ES-I3 (cell line): Measurements from ENCODE around the gene HTT.

Source experiments
- H3K36me3 ChIP-seq: 2 replicates; pipeline ENCODE4 v1.6.1; 2013; ENCODE audit warnings: mild to moderate bottlenecking, low read length, control low read depth, moderate library complexity; ENCODE audit not compliant: insufficient read depth
- H3K4me1 ChIP-seq: 2 replicates; pipeline ENCODE4 v1.6.1; 2013; ENCODE audit warnings: mild to moderate bottlenecking, control low read depth, low read length; ENCODE audit not compliant: insufficient read depth
- H3K9ac ChIP-seq: 2 replicates; pipeline ENCODE4 v1.6.1; 2013; ENCODE audit warnings: low read depth, mild to moderate bottlenecking, low read length, moderate library complexity
- H3K9me3 ChIP-seq: 2 replicates; pipeline ENCODE4 v1.6.1; 2013; ENCODE audit warnings: mild to moderate bottlenecking, low read length, moderate library complexity; ENCODE audit not compliant: control insufficient read depth, insufficient read depth

HTT gene

DNA sequence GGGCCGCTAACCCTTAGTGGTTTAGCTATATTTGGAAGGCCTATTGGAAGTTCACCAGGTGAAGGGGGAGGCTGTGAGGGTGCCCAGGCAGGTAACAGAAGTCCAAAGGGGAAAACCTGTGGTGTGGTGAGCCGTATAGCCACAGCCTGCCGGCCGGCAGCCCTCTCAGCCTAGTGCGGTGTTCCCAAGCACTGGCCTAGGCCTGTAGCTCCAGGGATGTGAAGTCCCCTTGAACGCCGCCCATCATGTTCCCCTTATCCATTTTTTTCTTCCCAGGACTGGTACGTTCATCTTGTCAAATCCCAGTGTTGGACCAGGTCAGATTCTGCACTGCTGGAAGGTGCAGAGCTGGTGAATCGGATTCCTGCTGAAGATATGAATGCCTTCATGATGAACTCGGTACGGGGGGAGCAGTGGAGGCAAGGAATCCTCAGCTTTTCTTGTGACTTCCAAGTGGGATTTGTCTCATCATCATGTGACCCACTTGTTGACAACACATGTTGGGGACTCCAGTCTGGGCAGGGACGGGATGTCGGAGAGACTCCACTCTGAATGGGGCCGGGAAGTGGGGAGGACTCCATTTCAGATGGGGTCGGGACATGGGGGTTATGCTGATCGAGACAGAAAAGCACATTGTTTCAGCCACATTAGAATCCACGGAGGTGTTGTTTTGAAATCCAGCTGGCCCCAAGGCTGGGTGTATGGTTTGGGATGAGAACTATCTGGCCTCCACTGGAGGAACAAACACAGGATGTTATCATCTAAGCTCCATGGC is 135.3 kb downstream of the HTT start:
- H3K4me1 ChIP-seq: no peaks in the 10 kb centered on the region
- H3K9ac ChIP-seq: no peak overlapping the region
- H3K36me3 ChIP-seq: peaks cover 42% of the 10 kb centered on the region
- no peaks in the 10 kb centered on the region for H3K9me3 ChIP-seq

DNA sequence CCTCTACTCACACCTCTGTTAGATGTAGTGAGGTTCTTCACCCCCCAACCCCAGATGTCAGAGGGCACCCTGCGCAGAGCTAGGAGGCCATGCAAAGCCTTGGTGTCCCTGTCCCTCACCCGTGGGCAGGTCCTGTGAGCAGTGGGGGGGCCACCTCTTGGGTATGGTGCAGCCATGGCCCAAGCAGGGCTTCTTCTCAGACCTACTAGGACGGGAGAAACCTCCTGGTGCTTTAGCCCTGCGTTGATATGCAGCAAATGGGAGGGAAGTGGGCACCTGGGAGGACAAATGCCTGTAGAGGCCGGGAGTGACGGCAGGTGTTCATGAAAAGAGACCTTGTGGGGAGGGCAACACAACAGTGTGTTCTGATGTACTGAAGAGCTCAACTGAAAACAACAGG is 136.0 kb downstream of the HTT start:
- Histone ChIP-seq H3K9me3 (no peaks in the 10 kb centered on the region), H3K36me3 (peaks cover 44% of the 10 kb centered on the region), H3K9ac (no peak overlapping the region), H3K4me1 (no peaks in the 10 kb centered on the region)

DNA sequence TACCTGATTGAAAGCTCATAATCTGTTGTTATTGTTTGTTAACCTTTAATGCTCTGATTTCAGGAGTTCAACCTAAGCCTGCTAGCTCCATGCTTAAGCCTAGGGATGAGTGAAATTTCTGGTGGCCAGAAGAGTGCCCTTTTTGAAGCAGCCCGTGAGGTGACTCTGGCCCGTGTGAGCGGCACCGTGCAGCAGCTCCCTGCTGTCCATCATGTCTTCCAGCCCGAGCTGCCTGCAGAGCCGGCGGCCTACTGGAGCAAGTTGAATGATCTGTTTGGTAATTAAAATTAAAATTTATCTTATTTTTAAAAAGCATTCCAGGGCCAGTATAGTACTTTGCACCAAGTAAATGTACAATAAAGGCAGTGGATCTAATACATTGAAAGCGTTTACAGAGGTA is 137.4 kb downstream of the HTT start:
- Histone ChIP-seq H3K9me3 (no peaks in the 10 kb centered on the region), H3K36me3 (peaks cover 37% of the 10 kb centered on the region), H3K9ac (no peak overlapping the region), H3K4me1 (no peaks in the 10 kb centered on the region)

DNA sequence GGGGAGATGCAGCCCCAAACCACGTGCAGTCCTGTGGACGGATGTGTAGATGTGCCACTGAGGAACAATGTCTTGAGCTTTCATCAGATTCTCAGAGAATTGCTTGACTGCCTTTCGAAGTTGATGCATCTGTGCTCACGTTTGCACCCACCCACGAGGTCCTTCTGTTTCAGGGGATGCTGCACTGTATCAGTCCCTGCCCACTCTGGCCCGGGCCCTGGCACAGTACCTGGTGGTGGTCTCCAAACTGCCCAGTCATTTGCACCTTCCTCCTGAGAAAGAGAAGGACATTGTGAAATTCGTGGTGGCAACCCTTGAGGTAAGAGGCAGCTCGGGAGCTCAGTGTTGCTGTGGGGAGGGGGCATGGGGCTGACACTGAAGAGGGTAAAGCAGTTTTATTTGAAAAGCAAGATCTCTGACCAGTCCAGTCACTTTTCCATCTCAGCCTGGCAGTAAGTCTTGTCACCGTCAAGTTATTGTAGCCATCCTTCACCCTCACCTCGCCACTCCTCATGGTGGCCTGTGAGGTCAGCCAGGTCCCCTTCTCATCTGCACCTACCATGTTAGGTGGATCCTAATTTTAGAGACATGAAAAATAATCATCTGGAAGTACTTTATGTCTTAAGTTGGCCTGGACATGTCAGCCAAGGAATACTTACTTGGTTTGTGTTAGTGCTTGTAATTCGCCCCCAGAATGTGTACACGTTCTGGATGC is 138.1 kb downstream of the HTT start:
- Histone ChIP-seq H3K4me1 (no peaks in the 10 kb centered on the region), H3K9ac (no peak overlapping the region), H3K36me3 (peaks cover 34% of the 10 kb centered on the region), H3K9me3 (no peaks in the 10 kb centered on the region)

DNA sequence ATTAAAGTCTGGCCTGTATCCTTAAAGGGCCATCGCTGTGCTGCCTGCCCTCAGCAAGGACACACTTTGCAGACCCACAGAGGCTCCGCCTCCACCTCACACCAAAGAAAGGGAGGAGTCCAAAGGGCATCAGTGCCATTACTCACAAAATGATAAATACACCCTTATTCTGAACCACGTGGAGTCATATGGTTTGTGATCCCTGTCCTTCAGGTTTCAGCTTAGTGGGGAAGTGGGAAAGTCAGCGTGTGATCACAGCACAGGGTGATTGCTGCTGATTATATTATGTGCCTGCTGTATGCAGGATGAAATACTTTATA is 138.6 kb downstream of the HTT start:
- H3K9me3 ChIP-seq: no peaks in the 10 kb centered on the region
- peaks cover 28% of the 10 kb centered on the region for H3K36me3 ChIP-seq
- no peak overlapping the region for H3K9ac ChIP-seq
- H3K4me1 ChIP-seq: no peaks in the 10 kb centered on the region

DNA sequence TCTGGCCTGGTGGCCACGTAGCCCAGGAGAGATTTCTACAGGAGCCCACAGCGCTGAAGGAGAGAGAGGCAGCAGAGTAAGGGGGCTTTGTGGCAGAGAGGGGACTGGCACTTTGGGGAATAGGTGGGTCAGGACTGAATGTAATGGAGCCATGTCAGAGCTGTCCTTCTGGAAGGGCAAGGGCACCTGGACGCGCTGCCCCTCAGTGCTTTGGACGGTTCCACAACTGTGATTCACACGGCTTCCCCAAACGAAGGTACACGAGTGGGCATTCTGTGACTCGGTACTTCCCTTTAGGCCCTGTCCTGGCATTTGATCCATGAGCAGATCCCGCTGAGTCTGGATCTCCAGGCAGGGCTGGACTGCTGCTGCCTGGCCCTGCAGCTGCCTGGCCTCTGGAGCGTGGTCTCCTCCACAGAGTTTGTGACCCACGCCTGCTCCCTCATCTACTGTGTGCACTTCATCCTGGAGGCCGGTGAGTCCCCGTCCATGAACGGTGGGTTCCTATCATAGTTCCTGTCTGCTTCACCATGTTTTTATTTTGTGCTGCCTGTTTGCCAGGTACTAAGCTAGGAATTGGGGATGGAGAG is 139.3 kb downstream of the HTT start:
- Histone ChIP-seq H3K4me1 (no peaks in the 10 kb centered on the region), H3K9ac (no peak overlapping the region), H3K9me3 (no peaks in the 10 kb centered on the region), H3K36me3 (peaks cover 30% of the 10 kb centered on the region)

DNA sequence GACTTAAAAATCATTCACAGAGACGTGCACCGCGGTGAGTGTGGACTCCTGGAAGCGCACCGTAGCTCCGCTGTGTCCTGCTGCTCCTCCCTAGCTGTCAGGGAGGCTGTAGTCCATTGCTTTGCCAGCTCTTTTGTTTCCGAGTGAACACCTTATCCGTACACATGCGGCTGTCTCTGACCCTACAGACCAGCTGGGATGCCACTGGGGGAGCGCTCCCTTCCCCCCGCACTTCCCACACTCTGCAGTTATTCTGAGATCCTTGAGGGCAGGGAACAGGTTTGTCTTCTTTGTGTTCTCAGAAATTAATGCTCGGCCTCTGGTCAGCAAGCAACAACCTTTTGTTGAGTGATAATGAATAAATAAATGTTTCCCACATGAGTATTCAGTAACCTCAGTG is 140.8 kb downstream of the HTT start:
- H3K4me1 ChIP-seq: no peaks in the 10 kb centered on the region
- H3K9me3 ChIP-seq: no peaks in the 10 kb centered on the region
- H3K36me3 ChIP-seq: peaks cover 28% of the 10 kb centered on the region
- H3K9ac ChIP-seq: no peak overlapping the region

DNA sequence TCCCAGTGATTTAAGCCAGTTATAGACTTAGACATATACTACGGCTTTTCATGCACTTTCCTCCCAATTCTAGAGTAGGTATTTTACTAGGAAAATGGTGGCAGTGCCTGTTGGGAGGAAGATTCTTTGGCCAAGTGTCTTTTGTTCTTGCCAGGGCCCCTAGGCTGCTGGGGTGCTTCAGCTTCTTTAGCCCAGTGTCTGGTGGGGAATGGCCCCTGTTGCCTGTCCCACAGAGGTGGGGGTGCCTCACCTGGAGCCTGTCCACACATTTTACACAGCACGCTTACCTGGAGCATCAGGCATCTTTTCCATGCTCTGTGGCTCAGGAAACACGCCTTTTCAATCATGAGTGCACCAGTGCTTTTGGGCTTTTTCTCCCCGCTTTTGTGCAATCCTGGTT is 141.3 kb downstream of the HTT start:
- Histone ChIP-seq H3K9me3 (no peaks in the 10 kb centered on the region), H3K36me3 (peaks cover 28% of the 10 kb centered on the region)

DNA sequence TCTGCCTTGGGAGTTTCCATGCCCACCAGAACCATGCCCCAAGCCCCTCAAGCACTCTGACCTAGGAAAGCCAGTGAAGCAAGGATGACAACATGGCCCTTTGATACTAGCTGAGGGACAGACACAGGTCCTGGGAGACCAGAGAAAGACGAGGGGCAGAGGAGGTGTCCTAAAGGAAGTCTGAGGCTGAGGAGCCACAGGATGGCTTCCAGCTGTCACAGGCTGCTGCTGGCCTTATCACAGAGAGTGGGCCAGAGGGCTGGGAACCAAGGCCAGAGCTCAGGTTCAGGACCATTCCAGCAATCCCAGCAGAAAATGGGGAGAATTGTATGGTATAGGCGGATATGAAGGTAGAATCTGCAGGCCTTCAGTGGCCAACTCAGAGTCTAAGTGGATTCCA is 142.8 kb downstream of the HTT start:
- Histone ChIP-seq H3K9me3 (no peaks in the 10 kb centered on the region), H3K36me3 (peaks cover 31% of the 10 kb centered on the region), H3K9ac (no peak overlapping the region), H3K4me1 (no peaks in the 10 kb centered on the region)

More for the DNA sequence above, 141.3 kb downstream of the HTT start:
- H3K4me1 ChIP-seq: no peaks in the 10 kb centered on the region
- no peak overlapping the region for H3K9ac ChIP-seq

DNA sequence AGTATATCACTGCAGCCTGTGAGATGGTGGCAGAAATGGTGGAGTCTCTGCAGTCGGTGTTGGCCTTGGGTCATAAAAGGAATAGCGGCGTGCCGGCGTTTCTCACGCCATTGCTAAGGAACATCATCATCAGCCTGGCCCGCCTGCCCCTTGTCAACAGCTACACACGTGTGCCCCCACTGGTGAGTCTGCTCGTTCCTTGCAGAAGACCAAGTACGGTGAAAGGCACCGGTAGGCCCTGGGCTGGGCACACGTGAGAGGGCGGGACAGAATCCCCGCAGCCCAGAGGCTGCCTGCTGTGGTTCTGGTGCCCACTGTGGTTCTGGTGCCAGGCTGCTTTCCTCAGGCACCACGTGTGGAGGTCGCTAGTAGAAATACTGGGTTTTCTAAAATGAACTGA is 143.3 kb downstream of the HTT start:
- H3K9ac ChIP-seq: no peak overlapping the region
- H3K9me3 ChIP-seq: no peaks in the 10 kb centered on the region
- H3K4me1 ChIP-seq: no peaks in the 10 kb centered on the region
- H3K36me3 ChIP-seq: peaks cover 31% of the 10 kb centered on the region

DNA sequence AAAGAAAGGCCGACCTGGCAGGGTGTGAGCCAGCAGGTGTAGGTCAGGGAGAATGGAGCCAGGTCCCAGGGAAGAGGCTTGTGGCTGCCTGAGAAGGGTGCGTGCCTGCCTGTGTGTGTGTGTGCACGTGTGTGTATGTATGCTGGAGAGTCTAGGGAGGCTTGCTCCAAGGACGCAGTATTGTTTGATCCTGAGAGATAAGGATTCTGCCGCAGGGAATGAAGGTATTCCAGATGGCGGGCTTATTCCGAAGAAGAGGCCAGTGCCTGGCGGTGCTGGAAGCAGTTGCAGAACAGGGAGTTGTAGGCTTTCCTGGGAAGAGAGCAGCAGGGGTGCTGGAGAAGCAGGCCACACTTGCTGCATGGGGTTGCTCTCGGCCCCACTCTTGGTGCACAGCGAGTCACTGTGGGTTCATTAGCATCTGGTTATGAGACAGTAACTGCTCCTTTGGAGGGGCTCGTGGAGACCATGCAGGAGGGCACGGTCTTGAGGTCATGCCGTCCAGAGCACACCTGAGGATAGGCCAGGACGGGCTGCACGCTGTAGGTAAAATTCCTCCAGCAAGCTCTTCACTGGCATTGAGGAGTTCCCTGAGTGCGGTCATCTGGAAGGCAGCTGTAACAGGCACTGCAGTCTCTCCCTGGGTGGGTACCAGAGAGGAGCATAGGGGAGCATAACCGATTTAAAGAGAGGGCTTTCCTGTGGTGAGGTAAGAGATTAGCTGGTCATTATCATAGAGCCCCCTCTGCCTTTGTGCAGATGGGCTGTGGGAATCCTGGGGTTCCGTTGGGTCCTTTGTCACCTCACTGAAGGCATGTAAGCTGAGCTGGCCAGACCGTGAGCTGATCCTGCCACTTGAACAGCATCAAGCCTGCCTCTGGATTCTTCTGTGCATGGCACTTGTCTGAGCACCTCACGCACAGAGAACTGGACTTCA is 144.6 kb downstream of the HTT start:
- H3K36me3 ChIP-seq: peaks cover 29% of the 10 kb centered on the region
- no peaks in the 10 kb centered on the region for H3K9me3 ChIP-seq
- H3K4me1 ChIP-seq: no peaks in the 10 kb centered on the region
- no peak overlapping the region for H3K9ac ChIP-seq

DNA sequence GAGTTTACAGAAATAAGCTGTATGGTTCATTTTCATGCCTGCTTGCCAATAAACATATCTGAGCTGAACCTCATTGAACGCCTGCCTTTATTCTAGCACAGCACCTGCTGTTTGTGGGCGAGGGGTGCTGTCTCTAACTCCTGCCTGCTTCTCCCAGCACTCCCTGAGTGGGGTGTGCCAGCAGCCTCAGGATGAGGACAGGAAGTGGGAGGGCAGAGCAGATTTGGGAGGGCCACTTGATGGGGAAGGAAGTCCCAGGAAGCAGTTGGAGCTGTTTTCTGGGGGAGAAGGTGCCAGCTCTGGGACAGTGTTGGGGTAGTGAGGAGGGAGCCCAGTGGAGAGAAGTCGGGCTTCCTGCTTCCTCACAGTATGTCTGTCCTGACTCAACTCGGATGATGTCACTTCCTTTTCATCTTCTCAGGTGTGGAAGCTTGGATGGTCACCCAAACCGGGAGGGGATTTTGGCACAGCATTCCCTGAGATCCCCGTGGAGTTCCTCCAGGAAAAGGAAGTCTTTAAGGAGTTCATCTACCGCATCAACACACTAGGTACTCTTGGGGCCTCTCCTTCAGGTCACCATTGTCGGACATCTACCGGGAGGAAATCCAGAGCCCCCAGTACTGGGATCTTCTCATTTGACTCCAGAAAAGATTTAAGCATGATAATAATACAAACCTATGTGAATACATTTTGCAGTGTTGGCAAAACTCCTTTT is 145.4 kb downstream of the HTT start:
- Histone ChIP-seq H3K9me3 (no peaks in the 10 kb centered on the region), H3K4me1 (no peaks in the 10 kb centered on the region), H3K9ac (no peak overlapping the region), H3K36me3 (peaks cover 26% of the 10 kb centered on the region)

DNA sequence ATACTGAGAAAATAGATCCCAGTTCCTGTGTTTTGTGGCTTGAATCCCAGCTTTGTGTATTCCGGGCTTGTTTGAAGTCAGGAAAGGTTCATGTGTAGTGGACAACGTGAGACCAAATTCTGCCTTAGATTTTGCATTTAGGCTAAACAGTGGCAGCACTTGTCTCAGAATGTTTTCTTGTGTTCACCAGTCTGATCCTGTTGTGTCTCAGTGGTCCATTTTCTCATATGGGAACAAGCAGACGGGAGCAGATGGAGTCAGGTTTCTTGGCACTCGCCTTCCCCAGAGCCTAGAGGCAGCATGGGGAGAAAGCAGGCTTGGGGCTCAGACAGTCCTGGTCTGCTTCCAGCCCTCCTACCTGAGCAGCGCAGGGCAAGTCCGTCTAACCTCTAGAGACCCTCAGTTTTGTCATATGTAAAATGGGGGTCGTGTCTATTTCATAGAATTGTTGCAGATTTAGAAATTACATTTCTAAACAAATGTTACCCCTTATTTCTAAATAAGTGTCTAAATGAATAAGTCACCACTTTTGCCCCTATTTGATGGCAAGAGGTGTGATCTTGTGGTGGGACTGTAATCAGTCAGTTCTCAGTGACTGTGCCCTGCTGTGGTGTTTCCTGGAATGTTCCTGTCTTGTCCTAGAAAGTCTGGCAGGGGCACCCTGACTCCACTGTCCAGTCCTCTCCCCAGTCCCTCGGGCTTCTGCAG is 146.1 kb downstream of the HTT start:
- Histone ChIP-seq H3K36me3 (peaks cover 26% of the 10 kb centered on the region), H3K9ac (no peak overlapping the region), H3K4me1 (no peaks in the 10 kb centered on the region), H3K9me3 (no peaks in the 10 kb centered on the region)
